ENCODE data around the gene HARS2.
A peak's percentile ranks its signal among the peaks of the same experiment; 100 is the strongest.
"Not testable (repeated sequence)": the region's sequence is repeated elsewhere in the genome, so short reads cannot be mapped to it uniquely, and the experiment has no call there.

Gene HARS2

GRCh38 chr5:140700177-140701144, 9.2 kb downstream of the HARS2 start, which contains the start of gene ZMAT2:
Gene ZMAT2, plus strand, starts transcription at chr5:140700447. Its CDS starts 14 bp downstream, at chr5:140700461.
- DNase-seq, result peak; percentile 90

GRCh38 chr5:140707812-140708211, 16.6 kb downstream of the HARS2 start:
- no peak for DNase-seq

GRCh38 chr5:140708787-140709186, 17.5 kb downstream of the HARS2 start:
- DNase-seq, result not testable (repeated sequence)

GRCh38 chr5:140710899-140711552, 19.8 kb downstream of the HARS2 start:
- no peak for DNase-seq

- DNase-seq, result no peak
These were observed 20.5 kb downstream of the HARS2 start for GRCh38 chr5:140711794-140712193.

- DNase-seq, result no peak
These were observed 22.4 kb downstream of the HARS2 start for GRCh38 chr5:140713562-140714094.

GRCh38 chr5:140716238-140716637, 25.0 kb downstream of the HARS2 start:
- DNase-seq, result not testable (repeated sequence)

GRCh38 chr5:140718266-140718592, 27.0 kb downstream of the HARS2 start:
- no peak for DNase-seq

- not testable (repeated sequence) for DNase-seq
These were observed 29.5 kb downstream of the HARS2 start for GRCh38 chr5:140720738-140721137.

- DNase-seq, result not testable (repeated sequence)
These were observed 30.1 kb downstream of the HARS2 start for GRCh38 chr5:140721395-140721794.

GRCh38 chr5:140725799-140726471, 34.7 kb downstream of the HARS2 start:
- DNase-seq, result no peak

GRCh38 chr5:140733098-140733497, 41.8 kb downstream of the HARS2 start:
- no peak for DNase-seq

- no peak for DNase-seq
These were observed 43.1 kb downstream of the HARS2 start for GRCh38 chr5:140734354-140734753.

- no peak for DNase-seq
These were observed 46.2 kb downstream of the HARS2 start for GRCh38 chr5:140737486-140737885.

GRCh38 chr5:140741967-140742366, 50.7 kb downstream of the HARS2 start:
- DNase-seq, result no peak
